ENCODE results near the gene ACAD10. TPM values are rescaled to one million over a fixed set of nuclear protein-coding genes. Genes with fewer than 3 reads are reported as not detected.
A peak's percentile ranks its signal among the peaks of the same experiment; 100 is the strongest.

The ACAD10 gene
- total and polyA plus RNA-seq, 12 donors, result 7.8 to 43.4 (median 34.8) TPM

GRCh38 chr12:111777345-111778045 lies 91.6 kb downstream of the ACAD10 start:
- Histone ChIP-seq H3K4me1 (peaks cover 24 to 68% (median 47%) of the 10 kb centered on the region in 9 donors), H3K27me3 (no peaks in the 10 kb centered on the region), H3K36me3 (peaks cover 0 to 28% (median 12%) of the 10 kb centered on the region in 9 donors), H3K4me3 (no peak overlapping the region), H3K27ac (peak overlapping the region in 9 of 10 donors; percentile 81 to 95 (median 89)), H3K9me3 (peaks cover 0 to 10% (median 0%) of the 10 kb centered on the region in 11 donors)
- DNase-seq (peak; percentile 22 to 23), ATAC-seq (peak in 4 of 8 donors; percentile 12 to 53 (median 30))
- TF ChIP-seq CTCF (IDR thresholded peaks at IDR 0.05), result no peak
- intact Hi-C loops (cut with DNase I), result no loop called here
- WGBS, 2 donors, result 86 to 91% methylated on average over 16 of the region's 16 CpGs

- WGBS, 2 donors, result 90 to 92% methylated on average over 10 of the region's 10 CpGs
- peak overlapping the region in 1 of 10 donors; percentile 3 for H3K27ac ChIP-seq
These were observed 94.3 kb downstream of the ACAD10 start for GRCh38 chr12:111780166-111780565.

GRCh38 chr12:111780615-111781014 lies 94.8 kb downstream of the ACAD10 start:
- WGBS, 2 donors, result 98 to 99% methylated on average over 5 of the region's 5 CpGs
- Histone ChIP-seq H3K4me3 (no peak overlapping the region), H3K27ac (no peak overlapping the region), H3K9me3 (peaks cover 0 to 10% (median 0%) of the 10 kb centered on the region in 11 donors), H3K36me3 (peaks cover 0 to 60% (median 39%) of the 10 kb centered on the region in 9 donors), H3K4me1 (peaks cover 7 to 37% (median 18%) of the 10 kb centered on the region in 9 donors), H3K27me3 (no peaks in the 10 kb centered on the region)
- intact Hi-C loops (cut with DNase I), result no loop called here
- DNase-seq (no peak), ATAC-seq (no peak)
- no peak for TF ChIP-seq CTCF (IDR thresholded peaks at IDR 0.05)

More at GRCh38 chr12:111780166-111780565, 94.3 kb downstream of the ACAD10 start:
- Histone ChIP-seq H3K36me3 (peaks cover 0 to 55% (median 35%) of the 10 kb centered on the region in 9 donors), H3K27me3 (no peaks in the 10 kb centered on the region), H3K4me1 (peaks cover 11 to 42% (median 22%) of the 10 kb centered on the region in 9 donors), H3K9me3 (peaks cover 0 to 10% (median 0%) of the 10 kb centered on the region in 11 donors), H3K4me3 (no peak overlapping the region)
- intact Hi-C loops (cut with DNase I), result no loop called here
- TF ChIP-seq CTCF (IDR thresholded peaks at IDR 0.05), result no peak
- no peak for DNase-seq
- ATAC-seq, result no peak

GRCh38 chr12:111781085-111781658 lies 95.3 kb downstream of the ACAD10 start:
- DNase-seq (no peak), ATAC-seq (no peak)
- H3K4me3 ChIP-seq, result no peak overlapping the region
- no peak overlapping the region for H3K27ac ChIP-seq
- H3K27me3 ChIP-seq, result no peaks in the 10 kb centered on the region
- H3K36me3 ChIP-seq, result peaks cover 0 to 65% (median 43%) of the 10 kb centered on the region in 9 donors
- no peak for TF ChIP-seq CTCF (IDR thresholded peaks at IDR 0.05)
- H3K9me3 ChIP-seq, result peaks cover 0 to 10% (median 0%) of the 10 kb centered on the region in 11 donors
- WGBS, 2 donors, result 97 to 98% methylated on average over 2 of the region's 2 CpGs
- intact Hi-C loops (cut with DNase I), result no loop called here
- H3K4me1 ChIP-seq, result peaks cover 2 to 32% (median 12%) of the 10 kb centered on the region in 9 donors

Measured in heart right ventricle (tissue), 16 donors.